Neural cell (in vitro differentiated cells): ENCODE data around the gene SYF2. TPM values are rescaled to one million over a fixed set of nuclear protein-coding genes. Genes with fewer than 3 reads are reported as not detected.
"Not testable (repeated sequence)": the region's sequence is repeated elsewhere in the genome, so short reads cannot be mapped to it uniquely, and the experiment has no call there.

Experiments used
- H2AFZ ChIP-seq: fragments of 200-600, 300-800 bp; sonication (generic), shearing (Covaris generic); 2 replicates; pipeline ENCODE4 v1.6.0; 2014; ENCODE audit warnings: low read depth, mild to moderate bottlenecking, antibody characterized with exemption, low read length, moderate library complexity
- H3F3A ChIP-seq: fragments of 200-600 bp; shearing (Covaris generic); 2 replicates; pipeline ENCODE4 v1.6.1; 2016; ENCODE audit warnings: mild to moderate bottlenecking, moderate library complexity, mixed read lengths, antibody characterized with exemption, low read length; ENCODE audit not compliant: insufficient read depth, poor library complexity, severe bottlenecking
- H3K27ac ChIP-seq: fragments of 200-600, 300-800 bp; sonication (generic), shearing (Covaris generic); 2 replicates; pipeline ENCODE4 v1.5.1; 2014; ENCODE audit warnings: mild to moderate bottlenecking, low read length, moderate library complexity
- H3K27me3 ChIP-seq: fragments of 300-800, 200-600 bp; sonication (generic), shearing (Covaris generic); 2 replicates; pipeline ENCODE4 v1.6.0; 2014; ENCODE audit warnings: mild to moderate bottlenecking, low read depth, low read length, moderate library complexity; ENCODE audit not compliant: insufficient read depth
- H3K36me3 ChIP-seq: fragments of 300-800, 200-600 bp; sonication (generic), shearing (Covaris generic); 2 replicates; pipeline ENCODE4 v1.5.1; 2014; ENCODE audit warnings: mild to moderate bottlenecking, antibody characterized with exemption, low read length, moderate library complexity; ENCODE audit not compliant: insufficient read depth
- H3K4me2 ChIP-seq: fragments of 300-800, 200-600 bp; sonication (generic), shearing (Covaris generic); 2 replicates; pipeline ENCODE4 v1.6.0; 2014; ENCODE audit warnings: mild to moderate bottlenecking, low read length
- H3K4me3 ChIP-seq: fragments of 300-800, 200-600 bp; sonication (generic), shearing (Covaris generic); 2 replicates; pipeline ENCODE4 v1.5.1; 2014; ENCODE audit warnings: mild to moderate bottlenecking, low read length, moderate library complexity
- H3K79me2 ChIP-seq: fragments of 200-600 bp; shearing (Covaris generic); replicated peaks from 2 replicates; pipeline ENCODE4 v1.6.0; 2014; ENCODE audit warnings: mild to moderate bottlenecking, low read length, moderate library complexity; ENCODE audit not compliant: insufficient read depth
- H3K9ac ChIP-seq: fragments of 300-800, 200-600 bp; sonication (generic), shearing (Covaris generic); 2 replicates; pipeline ENCODE4 v1.6.1; 2016; ENCODE audit warnings: mild to moderate bottlenecking, low read length, mixed read lengths
- H3K9me2 ChIP-seq: fragments of 200-600 bp; shearing (Covaris generic); 2 replicates; pipeline ENCODE4 v1.6.1; 2016; ENCODE audit warnings: mild to moderate bottlenecking, low read length, mixed read lengths; ENCODE audit not compliant: insufficient read depth
- H3K9me3 ChIP-seq: fragments of 200-600, 300-800 bp; sonication (generic), shearing (Covaris generic); 2 replicates; pipeline ENCODE4 v1.6.1; 2016; ENCODE audit warnings: mild to moderate bottlenecking, mixed run types, low read length, moderate library complexity, mixed read lengths
- H4K20me1 ChIP-seq: fragments of 200-600 bp; shearing (Covaris generic); 2 replicates; pipeline ENCODE4 v1.6.1; 2016; ENCODE audit warnings: mild to moderate bottlenecking, mixed run types; ENCODE audit not compliant: insufficient read depth
- CTCF ChIP-seq: fragments of 450-650 bp; IDR thresholded peaks from 2 replicates; pipeline ENCODE4 v1.5.1; 2014; ENCODE audit warnings: antibody characterized with exemption, mild to moderate bottlenecking, moderate library complexity; ENCODE audit not compliant: poor library complexity, severe bottlenecking
- EP300 ChIP-seq: fragments of 450-650 bp; conservative IDR thresholded peaks from 2 replicates; pipeline ENCODE4 v1.6.1; 2014; ENCODE audit warnings: antibody characterized with exemption, mild to moderate bottlenecking, moderate library complexity; ENCODE audit not compliant: poor library complexity, severe bottlenecking
- MXI1 ChIP-seq: fragments of 450-650 bp; conservative IDR thresholded peaks from 2 replicates; pipeline ENCODE4 v1.6.1; 2014; ENCODE audit warnings: antibody characterized with exemption, mild to moderate bottlenecking; ENCODE audit not compliant: poor library complexity, severe bottlenecking
- POLR2AphosphoS5 ChIP-seq: IDR thresholded peaks from 2 replicates; pipeline ENCODE4 v1.6.1; 2012
- RAD21 ChIP-seq: fragments of 450-650 bp; conservative IDR thresholded peaks from 2 replicates; pipeline ENCODE4 v1.6.1; 2014; ENCODE audit warnings: antibody characterized with exemption, mild to moderate bottlenecking, moderate library complexity
- REST ChIP-seq: IDR thresholded peaks from 2 replicates; pipeline ENCODE4 v1.6.1; 2012; ENCODE audit warnings: borderline replicate concordance
- SMC3 ChIP-seq: fragments of 450-650 bp; conservative IDR thresholded peaks from 2 replicates; pipeline ENCODE4 v1.6.1; 2014; ENCODE audit warnings: antibody characterized with exemption, mild to moderate bottlenecking, moderate library complexity; ENCODE audit not compliant: poor library complexity
- TAF1 ChIP-seq: IDR thresholded peaks from 2 replicates; pipeline ENCODE4 v1.6.1; 2012; ENCODE audit warnings: low read depth
- polyA minus RNA-seq: library from RNA; depleted of rRNA, polyadenylated mRNA; stranded (reverse); fragments of >200 nt; gene quantifications from 2 replicates; pipeline ENCODE4 v1.2.3, GENCODE V29; 2014
- polyA plus RNA-seq: library from polyadenylated mRNA; depleted of rRNA; stranded (reverse); fragments of >200 nt; gene quantifications from 2 replicates; pipeline ENCODE4 v1.2.3, GENCODE V29; 2014

SYF2 gene
- polyA plus RNA-seq (74.6 and 94.1 TPM in 2 replicates), polyA minus RNA-seq (54.5 and 67.0 TPM in 2 replicates)

GRCh38 chr1:25232027-25232865 is at the start of gene SYF2:
Gene SYF2 (minus strand): TSS chr1:25232502. CDS start chr1:25232467, 35 bp downstream.
- peak within 1 kb of the TSS; percentile 98 for H3K4me2 ChIP-seq
- peak within 1 kb of the TSS; percentile 91 for H3K9ac ChIP-seq
- peak within 1 kb of the TSS; percentile 76 for H3K4me3 ChIP-seq
- H3K9me2 ChIP-seq, result no peaks in the 10 kb centered on the region
- H3K27ac ChIP-seq, result peak within 1 kb of the TSS; percentile 91
- H3K36me3 ChIP-seq, result no peaks in the 10 kb centered on the region
- TF ChIP-seq MXI1 (peak; percentile 92), EP300 (peak; percentile 30), CTCF (no peak), REST (peak; percentile 91), POLR2AphosphoS5 (peak; percentile 96), RAD21 (no peak), SMC3 (peak; percentile 28), TAF1 (peak; percentile 97)
- no peaks in the 10 kb centered on the region for H3K9me3 ChIP-seq
- H2AFZ ChIP-seq, result peak within 1 kb of the TSS; percentile 60
- H3F3A ChIP-seq, result no peaks in the 10 kb centered on the region
- no peaks in the 10 kb centered on the region for H3K27me3 ChIP-seq
- no peaks in the 10 kb centered on the region for H4K20me1 ChIP-seq
- H3K79me2 ChIP-seq, result peaks cover 30% of the 10 kb centered on the region

DNA sequence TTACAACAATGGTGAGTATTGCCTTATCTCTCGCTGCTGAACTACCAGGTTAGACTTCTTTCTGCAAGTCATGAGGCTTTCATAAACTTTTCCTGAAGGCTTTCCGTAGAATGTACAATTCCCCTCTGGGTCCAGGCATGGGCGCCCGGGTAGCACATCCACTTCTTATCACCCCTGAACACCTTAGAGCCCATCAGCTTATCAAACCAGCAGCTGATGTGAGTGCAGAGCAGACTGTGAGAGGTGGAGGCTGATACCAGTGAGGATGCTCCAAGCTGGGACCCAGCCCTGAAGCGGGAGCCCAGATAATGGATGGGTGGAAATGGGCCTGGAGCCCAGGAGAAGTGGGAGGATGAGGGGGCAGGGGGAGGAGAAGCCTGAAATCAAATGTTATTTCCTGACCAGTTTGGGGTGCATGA is 47.4 kb upstream of the SYF2 start:
- H3K9me2 ChIP-seq, H3K9ac ChIP-seq, H3K9me3 ChIP-seq, H3F3A ChIP-seq, H3K4me2 ChIP-seq, H3K27me3 ChIP-seq, H2AFZ ChIP-seq, H3K4me3 ChIP-seq, H3K36me3 ChIP-seq, H3K27ac ChIP-seq, H4K20me1 ChIP-seq, H3K79me2 ChIP-seq: not testable (repeated sequence)

DNA sequence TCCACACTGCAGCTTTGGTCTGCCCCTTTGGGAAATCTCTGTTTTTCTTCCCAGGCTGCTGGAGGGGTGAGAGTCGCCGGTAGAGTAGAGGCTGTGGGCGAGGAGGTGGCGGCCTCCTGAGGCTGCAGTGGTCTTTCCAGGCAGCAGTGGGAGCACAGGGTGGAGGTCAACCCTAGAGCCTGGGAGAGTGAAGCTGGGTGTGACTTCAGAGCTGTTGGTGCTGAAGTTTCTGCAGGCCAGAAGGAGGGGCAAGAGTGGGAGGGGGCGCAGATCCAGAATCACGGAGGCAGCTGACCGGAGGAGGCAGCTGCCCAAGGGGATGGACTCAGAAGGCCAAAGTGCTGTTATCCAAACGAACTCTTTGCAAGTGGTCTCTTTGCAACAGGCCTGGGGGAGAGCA is 46.5 kb upstream of the SYF2 start:
- H4K20me1 ChIP-seq, H3K9me2 ChIP-seq, H3K4me3 ChIP-seq, H3K79me2 ChIP-seq, H3K9ac ChIP-seq, H3K27me3 ChIP-seq, H3K9me3 ChIP-seq, H3K4me2 ChIP-seq, H3K27ac ChIP-seq, H3F3A ChIP-seq, H3K36me3 ChIP-seq, H2AFZ ChIP-seq: not testable (repeated sequence)

GRCh38 chr1:25278358-25278757 is 46.1 kb upstream of the SYF2 start:
- H3K36me3 ChIP-seq, H3K79me2 ChIP-seq, H4K20me1 ChIP-seq, H3K9me2 ChIP-seq, H3K9ac ChIP-seq, H3K27ac ChIP-seq, H3F3A ChIP-seq, H2AFZ ChIP-seq, H3K4me3 ChIP-seq, H3K27me3 ChIP-seq, H3K9me3 ChIP-seq, H3K4me2 ChIP-seq: not testable (repeated sequence)

GRCh38 chr1:25277295-25277694 is 45.0 kb upstream of the SYF2 start:
- not testable (repeated sequence) for H3F3A ChIP-seq, H3K36me3 ChIP-seq, H3K79me2 ChIP-seq, H3K9me2 ChIP-seq, H3K4me3 ChIP-seq, H3K4me2 ChIP-seq, H2AFZ ChIP-seq, H3K9me3 ChIP-seq, H3K9ac ChIP-seq, H3K27ac ChIP-seq, H3K27me3 ChIP-seq, H4K20me1 ChIP-seq
